Measurements from ENCODE around the gene RERE.

The RERE gene

GRCh38 chr1:8416881-8417280 lies 400.6 kb downstream of the RERE start:
- TF ChIP-seq, protein P1, sequence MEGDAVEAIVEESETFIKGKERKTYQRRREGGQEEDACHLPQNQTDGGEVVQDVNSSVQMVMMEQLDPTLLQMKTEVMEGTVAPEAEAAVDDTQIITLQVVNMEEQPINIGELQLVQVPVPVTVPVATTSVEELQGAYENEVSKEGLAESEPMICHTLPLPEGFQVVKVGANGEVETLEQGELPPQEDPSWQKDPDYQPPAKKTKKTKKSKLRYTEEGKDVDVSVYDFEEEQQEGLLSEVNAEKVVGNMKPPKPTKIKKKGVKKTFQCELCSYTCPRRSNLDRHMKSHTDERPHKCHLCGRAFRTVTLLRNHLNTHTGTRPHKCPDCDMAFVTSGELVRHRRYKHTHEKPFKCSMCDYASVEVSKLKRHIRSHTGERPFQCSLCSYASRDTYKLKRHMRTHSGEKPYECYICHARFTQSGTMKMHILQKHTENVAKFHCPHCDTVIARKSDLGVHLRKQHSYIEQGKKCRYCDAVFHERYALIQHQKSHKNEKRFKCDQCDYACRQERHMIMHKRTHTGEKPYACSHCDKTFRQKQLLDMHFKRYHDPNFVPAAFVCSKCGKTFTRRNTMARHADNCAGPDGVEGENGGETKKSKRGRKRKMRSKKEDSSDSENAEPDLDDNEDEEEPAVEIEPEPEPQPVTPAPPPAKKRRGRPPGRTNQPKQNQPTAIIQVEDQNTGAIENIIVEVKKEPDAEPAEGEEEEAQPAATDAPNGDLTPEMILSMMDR (IDR thresholded peaks at IDR 0.05; ENCODE audit: low read depth, low read length) = no peak
- H3K4me1 ChIP-seq = no peaks in the 10 kb centered on the region
- H3K4me3 ChIP-seq (ENCODE audit: low read depth, low read length) = no peak overlapping the region

GRCh38 chr1:8415526-8416278 lies 401.7 kb downstream of the RERE start:
- H3K4me1 ChIP-seq = no peaks in the 10 kb centered on the region
- no peaks in the 10 kb centered on the region for H3K27me3 ChIP-seq
- TF ChIP-seq, protein P1 (IDR thresholded peaks at IDR 0.05; ENCODE audit: low read depth, low read length) = no peak
- 0 out of 2 replicates have a peak, but pooled peaks cover 3% of the 10 kb centered on the region for H3K36me3 ChIP-seq
- no peak overlapping the region for H3K4me3 ChIP-seq (ENCODE audit: low read depth, low read length)
- DNase-seq = no peak
- no peaks in the 10 kb centered on the region for H3K9me3 ChIP-seq

More at GRCh38 chr1:8416881-8417280, 400.6 kb downstream of the RERE start:
- no peaks in the 10 kb centered on the region for H3K9me3 ChIP-seq
- H3K36me3 ChIP-seq = 0 out of 2 replicates have a peak, but pooled peaks cover 3% of the 10 kb centered on the region
- DNase-seq = no peak
- no peaks in the 10 kb centered on the region for H3K27me3 ChIP-seq

- DNase-seq = no peak
- Histone ChIP-seq H3K36me3 (no peaks in the 10 kb centered on the region), H3K4me1 (no peaks in the 10 kb centered on the region)
These were observed 405.1 kb downstream of the RERE start for GRCh38 chr1:8412183-8412831.

DNA sequence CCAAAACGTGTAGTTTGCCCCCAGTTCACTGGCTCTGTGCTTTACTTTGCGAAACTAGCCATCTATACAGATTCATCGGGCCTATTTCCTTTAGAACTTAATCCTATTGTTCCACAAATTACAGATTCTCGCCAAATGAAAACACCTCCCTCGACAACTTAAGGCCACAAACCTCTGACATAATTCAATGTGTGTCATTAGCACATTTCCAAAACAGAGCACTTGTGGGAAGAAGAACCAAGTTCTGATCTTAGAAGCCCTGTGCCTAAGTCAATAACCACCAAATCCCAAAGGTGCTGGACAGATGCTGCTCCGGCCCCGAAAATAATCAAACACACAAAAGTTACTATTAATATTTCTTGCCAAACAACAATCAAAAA lies 405.6 kb downstream of the RERE start:
- DNase-seq = no peak
- no peak overlapping the region for H3K4me3 ChIP-seq (ENCODE audit: low read depth, low read length)
- H3K9me3 ChIP-seq = no peaks in the 10 kb centered on the region
- no peaks in the 10 kb centered on the region for H3K4me1 ChIP-seq
- no peaks in the 10 kb centered on the region for H3K36me3 ChIP-seq
- no peaks in the 10 kb centered on the region for H3K27me3 ChIP-seq
- TF ChIP-seq, protein P1 (IDR thresholded peaks at IDR 0.05; ENCODE audit: low read depth, low read length) = no peak

More at GRCh38 chr1:8412183-8412831, 405.1 kb downstream of the RERE start:
- TF ChIP-seq, protein P1 (IDR thresholded peaks at IDR 0.05; ENCODE audit: low read depth, low read length) = no peak
- no peaks in the 10 kb centered on the region for H3K27me3 ChIP-seq
- H3K9me3 ChIP-seq = no peaks in the 10 kb centered on the region
- no peak overlapping the region for H3K4me3 ChIP-seq (ENCODE audit: low read depth, low read length)

DNA sequence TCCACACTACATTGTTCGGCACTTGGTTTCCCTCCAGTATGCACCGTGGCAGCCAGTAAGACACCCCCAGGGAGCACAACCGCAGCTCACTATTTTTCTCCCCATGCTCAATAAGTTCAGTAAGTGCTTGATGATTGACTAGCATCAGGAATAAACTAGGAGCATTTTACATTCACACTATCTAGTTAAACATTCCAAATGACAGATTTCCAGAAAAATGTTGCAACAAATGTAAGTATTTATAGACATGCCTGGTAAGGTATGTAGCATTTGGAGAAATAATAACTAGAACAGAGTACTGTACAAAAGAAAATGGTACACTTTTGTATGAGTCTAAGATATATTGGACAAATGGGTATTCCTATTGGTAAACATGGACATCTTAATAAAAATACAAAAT lies 406.6 kb downstream of the RERE start:
- no peak for DNase-seq
- H3K36me3 ChIP-seq = no peaks in the 10 kb centered on the region
- H3K4me3 ChIP-seq (ENCODE audit: low read depth, low read length) = no peak overlapping the region
- TF ChIP-seq, protein P1 (IDR thresholded peaks at IDR 0.05; ENCODE audit: low read depth, low read length) = no peak
- no peaks in the 10 kb centered on the region for H3K4me1 ChIP-seq
- no peaks in the 10 kb centered on the region for H3K9me3 ChIP-seq
- no peaks in the 10 kb centered on the region for H3K27me3 ChIP-seq

DNA sequence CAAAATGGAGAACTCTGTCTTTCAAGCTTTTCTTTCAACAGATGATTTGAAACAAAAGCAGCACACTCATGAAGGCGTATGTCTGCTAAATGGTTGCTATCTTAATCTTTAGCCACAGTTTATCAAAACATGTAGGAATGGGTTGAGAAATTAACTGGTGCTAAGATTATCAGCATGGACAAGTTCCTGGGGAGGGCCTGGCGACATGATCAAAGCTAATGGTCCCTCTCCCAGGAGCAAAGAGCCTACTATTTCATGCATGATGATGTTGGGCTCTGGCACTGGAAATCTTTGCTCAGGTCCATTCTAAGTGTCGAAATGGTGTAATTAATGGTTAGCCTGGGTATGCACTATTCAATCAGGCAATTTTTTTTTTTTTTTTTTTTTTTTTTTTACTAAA lies 407.8 kb downstream of the RERE start:
- no peaks in the 10 kb centered on the region for H3K36me3 ChIP-seq
- H3K4me1 ChIP-seq = no peaks in the 10 kb centered on the region
- H3K9me3 ChIP-seq = no peaks in the 10 kb centered on the region
- H3K27me3 ChIP-seq = no peaks in the 10 kb centered on the region
- DNase-seq = no peak
- TF ChIP-seq, protein P1 (IDR thresholded peaks at IDR 0.05; ENCODE audit: low read depth, low read length) = no peak
- H3K4me3 ChIP-seq (ENCODE audit: low read depth, low read length) = no peak overlapping the region
